GM18907 (cell line): ENCODE data around the gene RGL4.
"Not testable (repeated sequence)": the region's sequence is repeated elsewhere in the genome, so short reads cannot be mapped to it uniquely, and the experiment has no call there.

Experiments
- ATAC-seq: cut with Tn5 transposase; IDR thresholded peaks from one replicate; pipeline ENCODE4 v1.9.1; 2021; ENCODE audit warnings: mild to moderate bottlenecking, moderate library complexity; ENCODE audit not compliant: unreplicated experiment

The RGL4 gene

GRCh38 chr22:23690713-23691112 lies at the start of gene RGL4:
TSS of gene RGL4 (plus strand) at chr22:23691013. CDS start at chr22:23692031, 1,018 bp downstream.
- no peak for ATAC-seq

GRCh38 chr22:23646526-23646925 lies 44.3 kb upstream of the RGL4 start:
- ATAC-seq: not testable (repeated sequence)

- no peak for ATAC-seq
Observed at GRCh38 chr22:23649071-23649501, 41.7 kb upstream of the RGL4 start.

- no peak for ATAC-seq
Observed at GRCh38 chr22:23651676-23652075, 39.1 kb upstream of the RGL4 start.

- no peak for ATAC-seq
Observed at GRCh38 chr22:23652286-23652685, 38.5 kb upstream of the RGL4 start.

GRCh38 chr22:23652711-23653110 lies 38.1 kb upstream of the RGL4 start:
- ATAC-seq: no peak

- ATAC-seq: no peak
Observed at GRCh38 chr22:23655891-23656475, 34.8 kb upstream of the RGL4 start.

- ATAC-seq: no peak
Observed at GRCh38 chr22:23657727-23658126, 33.1 kb upstream of the RGL4 start.

- not testable (repeated sequence) for ATAC-seq
Observed at GRCh38 chr22:23660381-23660780, 30.4 kb upstream of the RGL4 start.

- no peak for ATAC-seq
Observed at GRCh38 chr22:23670378-23671295, 20.2 kb upstream of the RGL4 start.

GRCh38 chr22:23671387-23671786 lies 19.4 kb upstream of the RGL4 start:
- not testable (repeated sequence) for ATAC-seq

- ATAC-seq: not testable (repeated sequence)
Observed at GRCh38 chr22:23672307-23673049, 18.3 kb upstream of the RGL4 start.

- no peak for ATAC-seq
Observed at GRCh38 chr22:23673050-23673620, 17.7 kb upstream of the RGL4 start.

GRCh38 chr22:23673826-23674690 lies 16.8 kb upstream of the RGL4 start:
- ATAC-seq: no peak

- not testable (repeated sequence) for ATAC-seq
Observed at GRCh38 chr22:23674886-23675501, 15.8 kb upstream of the RGL4 start.

- ATAC-seq: no peak
Observed at GRCh38 chr22:23675502-23676415, 15.1 kb upstream of the RGL4 start.

- not testable (repeated sequence) for ATAC-seq
Observed at GRCh38 chr22:23676841-23677700, 13.7 kb upstream of the RGL4 start.

- no peak for ATAC-seq
Observed at GRCh38 chr22:23677701-23677995, 13.2 kb upstream of the RGL4 start.
